NCI-H2107 (cell line): ENCODE results near the gene TENM4.

Experiments
- DNase-seq: peaks from one replicate; lab custom pipeline; 2025; lab: John Stamatoyannopoulos, UW

TENM4 gene

DNA sequence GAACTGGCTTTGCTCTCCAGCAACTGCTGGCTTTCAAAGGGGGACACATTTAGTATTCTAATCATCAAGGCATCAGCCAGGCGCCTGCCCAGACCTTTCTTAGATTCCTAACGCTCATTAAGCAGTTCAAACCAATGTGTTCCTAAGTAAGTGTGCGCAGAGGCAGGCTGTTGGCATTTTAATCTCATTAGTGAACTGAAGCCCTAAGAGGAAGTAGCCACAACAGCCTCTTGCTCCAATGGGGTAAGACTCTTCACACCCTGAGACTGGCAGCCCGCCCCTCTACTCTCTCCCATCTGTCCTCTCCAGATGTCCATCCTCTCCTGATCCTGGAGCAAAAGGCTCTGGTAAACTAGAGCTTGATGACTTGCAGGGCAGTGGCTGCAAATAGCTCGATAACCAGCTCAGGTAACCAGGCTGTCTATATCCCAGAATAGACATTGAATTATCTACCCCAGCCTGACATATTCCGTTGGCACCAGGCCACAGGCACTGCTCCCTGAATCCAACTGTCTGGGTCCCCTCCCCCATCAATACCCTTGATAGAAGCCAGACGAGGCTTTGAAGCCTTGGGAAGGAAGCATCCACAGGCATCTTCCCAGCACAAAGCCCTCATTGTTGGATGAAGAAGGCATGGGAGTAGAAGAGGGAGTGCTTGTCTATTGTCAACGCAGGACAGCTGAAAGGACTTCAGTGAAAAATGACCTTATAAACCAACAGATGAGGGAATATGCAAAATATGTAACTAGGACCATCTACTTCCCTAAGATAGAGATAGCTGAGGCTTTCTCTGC lies 321.1 kb downstream of the TENM4 start:
- no peak for DNase-seq

DNA sequence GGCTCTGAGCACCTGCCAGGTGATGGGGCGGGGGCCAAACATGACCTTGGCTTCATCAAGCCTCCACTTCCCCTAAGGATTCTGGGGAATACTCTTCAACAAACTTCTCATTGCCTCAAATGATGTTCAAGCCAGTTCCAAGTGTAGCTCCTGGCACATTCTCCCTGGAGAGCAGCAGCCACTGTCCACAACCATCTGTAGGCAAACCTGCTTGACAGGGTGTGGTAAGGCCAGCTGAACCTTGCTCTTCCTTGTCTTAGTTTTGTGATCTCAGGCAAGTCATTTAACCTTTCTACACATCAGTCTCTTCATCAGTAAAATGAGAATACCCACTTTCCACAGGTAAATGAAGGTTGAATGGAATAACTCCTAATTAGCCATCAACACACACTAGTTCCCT lies 323.3 kb downstream of the TENM4 start:
- DNase-seq, result no peak

DNA sequence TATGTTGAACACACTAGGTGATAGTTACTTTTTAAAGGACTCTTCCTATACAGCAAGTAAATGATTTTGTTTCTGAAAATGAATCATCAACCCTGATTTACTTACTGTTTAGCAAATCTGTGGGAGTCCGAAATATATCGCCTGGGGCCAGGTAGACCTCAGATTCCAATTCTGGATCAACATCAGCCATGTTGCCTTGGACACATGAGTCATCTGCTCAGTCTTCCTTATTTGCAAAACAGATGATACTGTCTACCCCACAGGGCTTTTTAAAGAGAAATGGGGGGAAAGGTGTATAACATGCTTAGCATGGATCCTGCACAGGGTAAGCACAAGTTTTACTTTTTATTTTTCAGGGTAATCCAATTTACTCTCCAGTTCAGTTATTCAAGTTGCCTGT lies 324.2 kb downstream of the TENM4 start:
- no peak for DNase-seq

DNA sequence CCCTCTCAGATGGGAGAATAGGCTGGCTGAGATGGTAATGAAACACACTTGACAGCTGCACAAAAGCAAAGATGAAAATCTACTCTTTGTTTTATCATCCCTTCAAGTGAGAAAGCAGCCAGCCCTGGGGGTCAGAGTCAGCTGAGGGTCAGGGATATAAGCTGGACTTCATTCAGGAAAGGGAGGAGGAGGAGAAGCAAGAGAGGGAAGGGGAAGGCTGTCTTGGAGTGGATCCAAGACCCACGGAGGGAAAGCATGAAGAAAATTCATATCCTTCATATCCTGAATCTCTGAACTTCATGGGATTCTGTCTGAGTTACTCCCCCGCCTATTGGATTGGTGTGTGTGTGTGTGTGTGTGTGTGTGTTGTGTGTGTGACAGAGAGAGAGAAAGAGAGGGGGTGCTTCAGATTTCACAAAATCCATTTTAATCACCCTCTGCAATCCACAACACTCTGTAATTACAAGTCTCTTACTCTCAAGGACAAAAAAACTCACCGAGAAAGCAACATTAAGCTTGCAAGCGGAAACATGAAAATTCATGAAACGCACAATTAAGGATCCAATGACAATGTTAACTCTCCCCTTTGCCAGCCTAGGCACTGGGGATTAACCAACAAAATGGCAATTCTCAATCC lies 327.7 kb downstream of the TENM4 start:
- DNase-seq, result no peak

DNA sequence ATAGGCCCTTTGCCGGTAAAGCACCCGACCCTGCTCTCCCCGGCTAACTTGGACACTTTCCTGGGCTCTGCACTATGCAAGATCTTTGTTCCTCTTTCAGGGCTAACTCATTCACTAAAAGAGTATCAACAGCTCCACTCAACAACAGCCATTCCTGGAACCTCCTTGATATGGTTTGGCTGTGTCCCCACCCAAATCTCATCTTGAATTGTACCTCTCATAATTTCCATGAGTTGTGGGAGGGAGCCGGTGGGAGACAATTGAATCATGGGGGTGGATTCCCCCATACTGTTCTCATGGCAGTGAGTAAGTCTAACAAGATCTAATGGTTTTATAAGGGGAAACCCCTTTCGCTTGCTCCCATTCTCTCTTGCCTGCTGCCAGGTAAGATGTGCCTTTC lies 330.0 kb downstream of the TENM4 start:
- DNase-seq, result no peak

DNA sequence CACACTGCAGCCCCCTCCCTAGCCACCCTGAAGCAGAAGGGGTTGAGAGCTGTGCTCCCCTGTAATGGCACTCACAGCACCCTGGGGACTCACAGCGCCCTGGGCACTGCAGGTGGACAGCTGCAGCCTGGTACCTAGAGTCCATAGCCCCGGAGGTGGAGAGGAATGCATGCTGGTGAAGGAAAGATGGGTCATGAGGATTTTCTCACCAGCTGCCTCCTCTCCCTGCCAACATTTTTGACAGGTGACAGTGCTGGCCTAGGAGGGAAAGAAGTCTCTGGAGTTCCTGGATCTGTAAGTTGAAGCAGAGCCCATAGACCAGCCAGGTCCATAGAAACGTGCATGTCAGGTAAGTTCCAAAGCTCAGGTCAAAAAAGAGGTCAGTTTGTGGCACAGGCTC lies 330.5 kb downstream of the TENM4 start:
- no peak for DNase-seq

DNA sequence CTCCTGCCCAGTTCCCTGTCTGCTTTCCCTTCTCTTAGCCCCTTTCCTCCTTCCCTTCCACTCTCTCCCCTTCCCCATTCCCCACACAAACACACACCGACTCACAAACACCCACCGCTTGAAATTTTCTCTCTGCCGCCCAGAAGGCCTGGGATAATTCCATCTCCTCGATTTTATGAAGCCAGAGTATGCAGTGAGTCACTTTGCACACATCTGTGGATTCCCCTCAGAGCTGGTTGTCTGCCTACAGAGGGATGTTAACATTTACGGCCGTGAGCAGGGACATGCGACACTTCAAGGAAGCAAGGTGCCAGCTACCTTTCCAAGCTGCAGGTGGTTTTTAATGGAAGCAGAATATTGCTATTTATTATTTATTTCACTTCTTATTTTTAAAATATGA lies 332.0 kb downstream of the TENM4 start:
- no peak for DNase-seq

DNA sequence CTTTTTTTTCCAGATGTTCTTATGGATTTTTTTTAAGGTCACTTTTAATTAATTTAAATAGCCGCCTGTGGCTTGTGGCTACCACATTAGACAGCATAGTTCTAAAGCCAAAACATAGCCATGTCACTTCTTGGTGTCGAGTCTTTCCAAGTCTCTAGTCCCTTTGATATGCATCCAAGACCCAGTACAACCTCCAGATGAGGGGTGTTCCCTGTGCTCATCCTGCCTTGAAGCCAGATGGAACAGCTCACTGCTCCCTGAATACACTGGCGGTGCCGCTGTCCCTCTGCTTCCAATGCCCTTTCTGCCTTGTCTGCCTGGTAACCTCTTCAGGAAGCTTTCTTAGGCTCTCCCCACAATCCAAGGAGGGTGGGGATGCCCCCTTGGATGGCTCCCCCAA lies 338.0 kb downstream of the TENM4 start:
- no peak for DNase-seq

DNA sequence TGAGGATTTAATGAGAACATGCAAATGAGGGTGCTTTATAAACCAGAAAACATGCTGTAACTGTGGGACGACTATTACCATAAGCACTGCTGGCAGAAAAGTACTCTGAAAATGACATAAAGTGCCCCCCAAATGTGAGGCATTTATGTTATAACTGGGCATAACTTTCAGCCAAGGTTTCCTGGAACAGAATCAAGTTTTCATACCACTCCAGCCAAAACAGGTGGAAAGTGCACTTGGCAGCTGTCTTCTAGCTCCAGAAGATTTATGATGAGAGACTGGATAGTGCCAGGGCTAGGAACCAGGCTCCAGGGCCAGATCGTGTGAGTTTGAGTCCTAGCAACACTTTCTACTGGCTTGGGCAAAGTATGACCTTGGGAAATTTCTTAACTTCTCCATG lies 339.2 kb downstream of the TENM4 start:
- no peak for DNase-seq

DNA sequence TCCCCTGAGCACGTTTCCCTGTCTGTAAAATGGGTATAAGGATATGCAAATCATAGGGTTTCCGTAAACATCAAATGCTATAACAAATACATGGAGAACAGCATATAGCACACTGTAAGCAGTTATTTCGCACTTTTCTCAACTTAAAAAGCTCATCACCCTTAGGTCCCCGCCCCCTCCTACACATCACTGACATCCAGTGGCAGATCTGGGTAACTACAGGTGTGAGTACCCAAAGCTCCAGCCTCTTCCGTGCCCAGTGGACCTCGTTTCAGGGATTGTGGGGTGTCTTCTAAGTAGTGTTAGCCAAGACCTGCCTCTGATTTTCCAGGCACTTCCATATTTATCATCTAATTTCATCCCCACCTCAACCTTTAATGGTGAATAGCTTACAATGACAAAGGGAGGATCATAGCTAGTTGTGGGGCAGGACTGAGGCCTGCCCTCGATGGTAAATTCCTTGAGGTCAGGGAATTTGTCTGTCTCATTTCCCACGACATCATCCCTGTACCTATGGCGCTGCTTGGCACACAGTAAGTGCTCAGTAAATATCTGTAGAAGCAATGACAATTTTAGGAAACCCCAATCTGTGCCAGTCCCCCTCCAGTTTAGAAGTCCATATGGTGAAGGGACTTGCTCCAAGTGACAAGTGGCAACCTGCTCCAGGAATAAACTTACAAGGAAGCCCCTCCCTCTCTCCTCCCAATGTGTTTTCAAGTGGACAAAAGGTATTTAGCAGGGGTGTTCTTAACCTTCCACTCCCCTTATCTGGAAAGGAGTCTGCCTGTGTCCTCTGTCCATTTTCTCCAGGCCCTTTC lies 340.5 kb downstream of the TENM4 start:
- DNase-seq, result no peak

DNA sequence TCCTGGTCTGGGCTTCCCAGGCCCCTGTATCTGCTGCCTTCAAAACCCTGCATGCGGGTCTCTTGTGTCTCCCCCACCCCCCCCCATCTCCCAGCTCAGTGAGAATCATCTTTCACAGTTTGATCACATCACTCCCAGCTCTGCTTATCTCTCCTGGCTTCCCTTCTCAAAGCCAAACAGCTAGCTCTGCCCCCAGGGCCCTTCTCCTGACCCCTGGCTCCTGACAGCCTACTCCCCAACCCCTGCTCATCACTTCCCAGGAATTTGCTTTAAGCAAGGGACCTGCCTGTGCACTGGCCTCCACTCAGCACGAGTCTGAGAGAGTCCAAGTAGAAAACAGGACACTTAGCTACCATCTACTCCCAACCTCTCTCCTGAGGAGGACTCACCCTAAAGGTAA lies 342.7 kb downstream of the TENM4 start:
- DNase-seq, result no peak

DNA sequence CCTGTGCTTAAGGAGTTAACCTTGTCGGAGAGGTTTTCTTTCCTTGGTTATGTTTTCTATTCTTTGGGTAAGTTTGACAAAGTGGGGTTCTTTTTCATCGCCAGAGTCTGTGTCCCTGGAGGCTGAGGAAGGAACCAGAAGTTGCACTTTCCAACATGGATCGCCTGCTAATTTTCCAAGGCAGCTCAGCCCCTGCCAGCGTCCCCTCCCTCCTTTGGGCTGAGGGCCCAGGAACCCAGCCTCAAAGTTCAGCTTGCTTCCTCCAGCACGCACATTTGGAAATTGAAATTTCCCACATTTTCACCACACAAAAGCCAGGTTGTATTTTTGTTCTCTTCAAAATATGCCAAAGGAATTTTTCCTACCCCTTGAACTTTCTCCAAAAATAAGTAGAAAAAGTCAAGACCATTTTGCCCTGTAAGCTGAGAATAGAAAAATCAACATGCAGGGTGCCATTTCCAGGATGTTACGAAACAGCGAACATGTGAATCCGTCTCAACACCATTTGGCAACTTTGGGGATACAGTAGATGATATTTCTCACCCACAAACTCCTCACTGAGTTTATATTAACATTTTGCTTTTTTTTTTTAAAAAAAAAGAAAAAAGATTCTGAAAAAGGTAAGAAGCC lies 343.5 kb downstream of the TENM4 start:
- no peak for DNase-seq

DNA sequence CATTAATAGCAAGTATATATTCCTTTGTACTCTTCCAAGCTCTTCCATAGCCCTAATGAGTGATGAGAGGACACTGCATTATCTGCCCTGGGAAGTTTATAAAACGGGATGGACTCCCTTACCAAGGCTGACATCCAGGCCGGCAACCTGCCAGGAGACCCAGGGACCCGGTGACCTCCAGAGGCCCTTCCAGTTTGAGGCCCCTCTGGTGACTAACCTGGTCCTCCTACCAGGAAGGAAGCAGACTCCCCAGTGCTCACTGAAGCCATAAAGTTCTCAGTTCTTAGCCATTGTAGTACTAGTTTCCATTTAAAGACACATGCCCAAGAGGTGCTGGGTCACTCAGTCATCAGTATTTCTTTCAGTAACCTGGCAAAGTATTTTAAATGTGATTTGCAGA lies 345.4 kb downstream of the TENM4 start:
- no peak for DNase-seq

DNA sequence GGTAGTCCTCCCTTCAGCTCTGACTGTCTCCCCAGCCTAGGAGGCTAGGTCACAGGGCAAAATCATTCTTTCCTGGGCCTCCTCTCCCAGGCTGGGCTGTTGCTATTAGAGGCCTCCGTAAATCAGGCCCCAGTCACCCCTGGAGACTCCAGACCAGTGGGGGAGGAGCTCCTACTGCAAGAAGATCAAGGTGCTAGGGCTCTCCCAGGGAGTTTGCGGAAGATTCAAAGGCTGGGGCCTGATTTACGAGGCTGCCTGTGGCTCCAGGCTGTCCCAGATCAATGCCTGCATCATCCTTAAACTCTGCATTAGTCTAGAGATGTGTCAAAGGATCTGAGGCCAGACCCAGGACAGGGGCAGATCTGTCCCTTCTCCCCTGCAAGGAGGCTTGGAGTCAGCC lies 346.2 kb downstream of the TENM4 start:
- no peak for DNase-seq

DNA sequence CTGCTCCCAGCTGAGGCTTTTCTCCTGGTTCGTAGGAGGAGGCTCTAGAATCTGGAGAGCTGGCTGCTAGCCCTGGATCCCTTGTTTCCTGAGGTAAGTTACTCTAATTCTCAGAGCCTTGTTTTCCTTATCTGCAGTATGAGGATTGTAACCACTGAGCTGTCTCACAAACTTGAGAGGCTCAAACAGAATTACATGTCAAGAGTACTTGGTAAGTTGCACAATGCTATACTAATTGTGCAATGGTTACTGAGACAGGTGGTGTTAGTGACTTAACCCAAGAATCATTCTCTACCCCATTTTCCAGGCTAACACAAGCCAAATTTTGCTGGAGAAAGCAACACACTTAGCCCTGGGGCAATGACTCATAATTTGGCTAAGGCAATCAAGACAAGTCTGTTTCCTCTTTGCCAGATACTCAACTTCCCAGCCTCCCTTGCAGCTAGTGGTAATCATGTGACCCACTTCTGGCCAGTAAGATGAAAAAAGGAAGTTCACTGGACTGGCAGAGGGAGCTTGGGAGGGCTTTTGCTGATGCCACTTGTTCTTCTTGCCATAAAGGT lies 348.0 kb downstream of the TENM4 start:
- no peak for DNase-seq

DNA sequence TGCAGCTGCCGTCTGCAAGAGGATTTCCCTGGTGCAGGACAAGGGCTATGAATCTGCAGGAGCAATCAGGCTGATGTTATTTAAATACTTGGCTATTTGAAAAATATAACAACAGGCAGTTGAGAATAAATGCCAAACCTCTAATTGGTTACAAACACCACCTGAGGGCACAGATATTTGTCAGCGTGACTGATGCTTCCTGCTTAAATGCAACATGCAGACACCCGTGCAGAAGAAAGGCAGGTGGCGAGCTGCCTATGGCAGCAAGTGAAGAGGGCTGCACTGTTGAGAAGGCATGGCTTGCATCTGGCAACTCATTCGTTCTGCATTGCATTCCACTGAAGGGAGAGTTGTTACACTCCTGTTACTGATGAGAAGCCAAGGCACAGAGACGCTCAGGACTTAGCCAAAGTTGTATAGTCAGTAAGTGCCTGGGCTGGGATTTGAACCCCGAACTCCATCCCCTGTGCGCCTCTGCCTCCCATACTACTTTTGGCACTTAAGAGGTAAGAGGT lies 350.6 kb downstream of the TENM4 start:
- DNase-seq, result no peak

DNA sequence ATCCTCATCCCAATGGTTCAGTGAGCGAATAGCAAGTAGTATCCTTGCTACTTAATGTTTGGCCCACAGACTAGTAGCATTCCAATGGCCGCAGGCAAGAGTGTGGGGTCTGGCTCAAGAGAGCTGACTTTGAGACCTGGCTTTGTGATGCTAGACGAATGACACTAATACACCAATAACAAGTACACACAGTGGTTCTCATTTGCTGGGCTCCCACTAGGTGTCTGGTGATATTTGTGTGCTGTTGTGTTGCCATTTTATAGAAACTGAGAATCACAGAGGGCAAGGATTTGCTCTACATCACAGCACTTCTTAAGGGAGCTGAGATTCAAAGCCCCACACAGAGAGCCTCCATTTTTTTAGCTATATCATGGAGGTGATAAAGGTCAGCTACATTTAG lies 351.2 kb downstream of the TENM4 start:
- DNase-seq, result no peak

DNA sequence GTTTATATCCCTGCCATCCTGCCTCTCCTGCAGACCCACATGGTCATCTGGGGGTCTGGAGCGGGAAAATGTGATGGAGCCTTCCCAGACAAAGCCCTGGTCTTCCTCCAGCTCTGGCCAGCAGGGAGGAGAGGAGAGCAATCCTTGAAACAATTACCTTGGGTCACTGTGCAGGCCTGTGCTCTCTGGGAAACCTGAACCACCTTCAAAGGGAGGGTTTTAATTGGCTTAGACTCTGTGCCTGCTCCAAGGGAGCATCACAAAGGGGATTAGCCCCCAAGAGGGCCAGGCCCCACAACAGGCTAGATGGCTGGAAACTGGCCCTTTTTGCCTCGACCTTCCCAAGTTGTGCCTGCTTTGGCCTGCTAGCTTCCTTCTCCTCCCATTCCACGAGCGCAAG lies 351.9 kb downstream of the TENM4 start:
- DNase-seq, result no peak

DNA sequence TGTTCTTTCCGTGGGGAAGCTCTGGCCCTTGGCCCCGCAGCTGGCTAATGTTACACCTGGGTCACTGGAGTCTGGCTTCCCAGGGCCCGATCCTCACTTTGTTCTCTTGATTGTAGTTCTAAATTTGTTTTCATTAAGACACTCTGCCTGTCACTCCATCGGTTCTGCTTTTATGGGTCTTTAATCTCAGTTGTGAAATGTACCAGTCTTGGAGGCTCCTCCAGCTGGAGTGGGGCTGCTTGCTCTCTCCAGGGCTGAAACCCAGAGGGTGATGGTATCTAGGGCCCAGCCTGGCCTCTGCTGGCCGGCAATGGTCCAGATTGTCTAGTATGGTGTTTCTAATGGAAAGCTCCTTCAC lies 352.9 kb downstream of the TENM4 start:
- no peak for DNase-seq

DNA sequence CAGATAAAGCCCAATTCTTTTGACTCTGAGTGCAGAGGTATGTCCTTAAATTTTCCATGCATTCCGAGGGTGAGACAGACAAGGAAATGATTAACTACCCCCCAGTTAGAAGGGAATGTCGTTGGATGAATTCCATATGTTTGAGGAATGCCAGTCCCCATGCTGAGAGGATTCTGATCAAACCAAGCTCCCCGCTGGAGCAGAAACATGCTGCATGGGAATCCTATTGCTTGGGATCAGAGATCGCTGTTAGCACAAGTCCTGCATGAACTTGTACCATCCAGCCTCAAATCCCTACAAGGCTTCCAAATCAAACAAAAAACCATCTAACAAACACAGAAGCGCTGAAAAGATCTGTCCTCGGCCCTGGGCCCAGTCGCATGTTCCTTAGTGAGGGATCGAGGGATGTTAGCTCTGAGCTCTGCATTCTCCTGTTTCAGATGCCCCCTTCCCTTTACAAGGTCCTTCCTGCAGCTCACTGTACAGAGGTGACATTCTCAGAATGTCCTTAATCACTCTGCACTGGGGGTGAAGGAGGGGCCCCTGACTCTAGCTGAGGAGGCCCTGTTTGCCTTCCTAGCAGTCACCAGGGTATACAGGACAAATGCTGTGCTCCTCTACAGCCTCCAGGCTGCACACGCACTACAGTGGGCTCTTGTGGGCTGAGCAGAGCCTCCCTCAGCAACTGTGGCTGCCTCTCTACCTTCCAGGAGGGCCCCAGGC lies 353.4 kb downstream of the TENM4 start:
- no peak for DNase-seq

DNA sequence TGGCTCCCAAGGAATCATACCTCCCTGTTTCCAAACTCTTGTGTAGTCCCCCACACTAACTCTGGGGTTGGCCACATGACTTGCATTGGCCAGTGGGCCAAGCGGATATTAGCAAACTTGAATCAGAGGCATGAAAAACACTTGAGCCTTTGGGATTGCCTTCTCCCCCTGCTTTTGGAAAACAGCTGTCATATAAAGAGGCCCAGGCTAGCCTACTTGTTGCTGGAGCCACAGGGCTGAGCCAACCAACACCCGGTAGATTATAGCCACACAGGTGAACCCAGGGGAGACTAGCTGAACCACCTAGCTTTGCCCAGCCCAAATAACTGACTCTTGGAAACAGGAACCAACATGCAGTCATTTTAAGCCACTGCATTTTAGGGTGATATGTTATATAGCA lies 354.8 kb downstream of the TENM4 start:
- DNase-seq, result no peak

DNA sequence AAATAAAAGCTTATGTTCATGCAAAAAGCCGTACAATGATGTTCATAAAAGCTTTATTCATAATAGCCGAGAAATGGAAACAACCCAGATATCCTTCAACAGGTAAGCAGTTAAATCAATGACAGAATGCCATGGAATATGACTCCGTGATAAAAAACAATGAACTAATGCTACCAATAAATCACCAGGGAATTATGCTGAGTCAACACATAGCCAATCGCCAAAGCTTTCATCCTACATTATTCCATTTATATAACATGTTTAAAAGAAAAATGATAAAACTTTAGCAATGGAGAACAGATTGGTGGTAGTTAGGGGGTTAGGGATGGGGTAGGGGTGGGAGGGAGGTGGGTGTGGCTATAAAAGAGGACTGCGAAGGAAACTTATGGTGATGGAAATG lies 356.4 kb downstream of the TENM4 start:
- DNase-seq, result no peak
